Subcutaneous adipose tissue (tissue), 4 donors: ENCODE data around the gene AURKB. TPM values are rescaled to one million over a fixed set of nuclear protein-coding genes. Genes with fewer than 3 reads are reported as not detected.

Experiments
- total RNA-seq, 4 donors: library from RNA; depleted of rRNA; stranded (reverse); fragments of >200 nt; gene quantifications; one replicate each; pipeline ENCODE4 v1.1.0, GENCODE V29; 2016
- TF ChIP-seq, protein P1 (sequence below): fragments of 450-650 bp; IDR thresholded peaks from one replicate; pipeline ENCODE4 v1.5.1; 2016; ENCODE audit warnings: low read depth, mild to moderate bottlenecking, control low read depth, antibody characterized with exemption, moderate library complexity

AURKB gene
- 1 to 10 TPM in 3 of 4 donors, not detected in 1; 1.3 to 3.4 (median 2.2) TPM for total RNA-seq

DNA sequence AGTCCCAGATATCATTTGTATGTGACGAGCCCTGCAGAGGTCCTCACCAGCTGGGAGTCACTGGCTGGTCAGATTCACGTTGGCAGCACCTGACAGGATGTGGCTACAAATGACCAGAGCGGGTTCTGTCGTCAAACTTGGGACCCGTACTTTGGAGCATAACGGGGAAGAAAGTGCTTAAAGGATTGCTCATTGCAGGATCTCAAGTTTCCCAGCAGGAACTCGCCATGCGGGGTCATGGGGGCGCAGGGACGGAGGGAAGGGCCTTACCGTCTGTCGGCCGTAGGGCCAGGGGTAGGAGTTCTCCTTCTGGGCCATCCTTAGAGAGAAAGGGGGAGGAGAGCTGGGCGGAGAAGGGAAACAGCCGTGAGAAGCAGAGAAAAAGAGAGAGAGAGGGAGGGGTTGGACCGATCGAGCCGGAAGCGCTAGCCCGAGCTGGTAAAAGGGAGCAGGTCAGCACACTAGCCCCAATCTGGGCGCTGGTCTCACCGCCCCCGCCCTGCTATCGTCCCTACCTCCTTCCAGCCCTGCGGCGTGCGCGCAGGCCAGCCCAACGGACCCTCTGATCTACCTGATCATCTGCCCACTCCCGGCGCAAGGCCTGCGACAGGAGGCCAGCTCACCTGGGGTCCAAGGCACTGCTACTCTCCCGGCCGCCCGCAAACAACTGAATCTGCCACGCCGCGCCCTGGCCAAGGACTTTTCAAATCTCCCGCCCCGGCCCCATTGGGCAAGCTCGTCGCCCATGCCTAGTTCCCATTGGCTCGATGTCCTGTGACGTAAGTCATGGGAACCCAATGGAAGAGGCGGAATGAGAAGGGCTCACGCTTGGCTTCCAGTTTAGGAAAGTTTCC is at the start of gene AURKB:
Gene AURKB (minus strand): TSS at position 669 of the 854 bp plus-strand sequence. CDS start 351 bp downstream, at position 318.
- TF ChIP-seq, protein P1, sequence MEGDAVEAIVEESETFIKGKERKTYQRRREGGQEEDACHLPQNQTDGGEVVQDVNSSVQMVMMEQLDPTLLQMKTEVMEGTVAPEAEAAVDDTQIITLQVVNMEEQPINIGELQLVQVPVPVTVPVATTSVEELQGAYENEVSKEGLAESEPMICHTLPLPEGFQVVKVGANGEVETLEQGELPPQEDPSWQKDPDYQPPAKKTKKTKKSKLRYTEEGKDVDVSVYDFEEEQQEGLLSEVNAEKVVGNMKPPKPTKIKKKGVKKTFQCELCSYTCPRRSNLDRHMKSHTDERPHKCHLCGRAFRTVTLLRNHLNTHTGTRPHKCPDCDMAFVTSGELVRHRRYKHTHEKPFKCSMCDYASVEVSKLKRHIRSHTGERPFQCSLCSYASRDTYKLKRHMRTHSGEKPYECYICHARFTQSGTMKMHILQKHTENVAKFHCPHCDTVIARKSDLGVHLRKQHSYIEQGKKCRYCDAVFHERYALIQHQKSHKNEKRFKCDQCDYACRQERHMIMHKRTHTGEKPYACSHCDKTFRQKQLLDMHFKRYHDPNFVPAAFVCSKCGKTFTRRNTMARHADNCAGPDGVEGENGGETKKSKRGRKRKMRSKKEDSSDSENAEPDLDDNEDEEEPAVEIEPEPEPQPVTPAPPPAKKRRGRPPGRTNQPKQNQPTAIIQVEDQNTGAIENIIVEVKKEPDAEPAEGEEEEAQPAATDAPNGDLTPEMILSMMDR, result no peak

DNA sequence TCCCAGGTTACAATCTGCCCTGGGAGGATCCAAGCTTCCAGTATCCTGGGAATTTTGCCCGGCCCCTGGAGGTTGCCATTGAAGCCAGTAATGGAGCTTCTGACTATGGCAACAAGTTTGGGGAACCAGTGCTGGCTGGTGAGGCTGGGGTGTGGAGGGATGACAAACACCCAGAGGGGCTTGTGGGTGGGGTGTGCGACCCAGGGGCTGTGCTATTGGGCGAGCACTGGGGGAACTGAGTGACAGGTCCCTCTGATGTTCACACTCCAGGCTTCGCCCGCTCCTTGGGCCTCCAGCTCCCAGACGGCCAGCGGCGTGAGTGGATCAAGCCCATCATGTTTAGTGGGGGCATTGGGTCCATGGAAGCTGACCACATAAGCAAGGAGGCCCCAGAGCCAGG is 47.4 kb upstream of the AURKB start:
- TF ChIP-seq, protein P1, result no peak

DNA sequence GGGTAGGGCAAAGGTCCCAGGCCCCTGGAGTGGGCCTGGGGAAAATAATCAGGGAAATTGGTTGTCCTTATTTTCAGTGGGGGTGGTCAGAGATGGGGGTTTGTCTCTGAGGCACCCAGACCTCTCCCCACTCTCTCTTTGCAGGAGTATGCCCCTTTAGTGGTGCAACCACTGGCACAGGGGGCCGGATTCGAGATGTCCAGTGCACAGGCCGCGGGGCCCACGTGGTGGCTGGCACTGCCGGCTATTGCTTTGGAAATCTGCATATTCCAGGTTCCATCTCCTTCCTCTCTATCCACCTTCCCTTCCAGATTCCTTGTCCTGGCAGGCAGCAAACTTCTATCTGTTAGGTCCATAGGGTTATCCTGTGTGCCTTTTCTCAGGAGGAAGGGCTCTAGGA is 46.3 kb upstream of the AURKB start:
- TF ChIP-seq, protein P1, result no peak

DNA sequence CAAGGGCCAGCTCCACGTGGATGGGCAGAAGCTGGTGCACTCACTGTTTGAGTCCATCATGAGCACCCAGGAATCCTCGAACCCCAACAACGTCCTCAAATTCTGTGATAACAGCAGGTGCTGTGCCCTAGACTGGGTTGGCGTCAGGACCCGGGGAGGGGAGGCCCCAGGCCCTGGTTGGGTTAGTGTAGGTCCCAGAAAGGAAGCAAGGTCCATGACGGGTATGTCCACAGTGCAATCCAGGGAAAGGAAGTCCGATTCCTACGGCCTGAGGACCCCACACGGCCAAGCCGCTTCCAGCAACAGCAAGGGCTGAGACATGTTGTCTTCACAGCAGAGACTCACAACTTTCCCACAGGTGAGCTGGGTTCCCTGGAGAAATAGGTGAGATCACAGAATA is 45.9 kb upstream of the AURKB start:
- TF ChIP-seq, protein P1, result no peak

- TF ChIP-seq, protein P1, result no peak
These were observed 45.1 kb upstream of the AURKB start for GRCh38 chr17:8255499-8255898.

DNA sequence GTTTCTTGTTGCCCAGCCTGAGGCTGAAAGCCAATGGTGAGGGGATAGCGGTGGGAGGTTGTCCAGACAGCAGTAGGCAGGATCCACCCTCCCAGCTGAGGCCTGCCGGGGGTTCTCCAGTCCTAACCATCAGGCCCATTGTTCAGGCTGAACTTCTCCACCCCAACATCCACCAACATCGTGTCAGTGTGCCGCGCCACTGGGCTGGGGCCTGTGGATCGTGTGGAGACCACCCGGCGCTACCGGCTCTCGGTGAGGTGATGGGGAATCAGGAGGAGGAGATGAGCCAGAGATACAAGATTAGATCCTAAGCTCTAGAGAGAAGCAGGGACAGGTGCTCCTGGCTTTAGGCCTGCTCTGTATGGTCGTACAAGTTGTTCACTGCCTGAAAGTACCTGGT is 44.5 kb upstream of the AURKB start:
- TF ChIP-seq, protein P1, result no peak

GRCh38 chr17:8253801-8254200 is 43.4 kb upstream of the AURKB start:
- TF ChIP-seq, protein P1, result no peak
